ENCODE results near the gene GRIN3B. TPM values are rescaled to one million over a fixed set of nuclear protein-coding genes. Genes with fewer than 3 reads are reported as not detected.
"Not testable (repeated sequence)": the region's sequence is repeated elsewhere in the genome, so short reads cannot be mapped to it uniquely, and the experiment has no call there.

Gene GRIN3B
- total RNA-seq, 2 experiments from 2014 or later = not detected

GRCh38 chr19:1025080-1025479 is 24.9 kb downstream of the GRIN3B start:
- not testable (repeated sequence) for ATAC-seq; H3K27me3 Mint-ChIP-seq (ENCODE audit: low read depth); H3K9me3 Mint-ChIP-seq (ENCODE audit: insufficient read depth); H3K27ac Mint-ChIP-seq; DNase-seq; H3K4me3 Mint-ChIP-seq
- ChIA-PET CTCF (interaction anchor here (1.0 kb wide), 1 partner anchor 12 kb away, joined by 3 read pairs; no protein-coding TSS in a partner anchor), POLR2A (interaction anchor here (1.7 kb wide), 1 partner anchor 42 kb away, joined by 4 read pairs; the partner anchor contains the start of gene ARHGAP45)
- H3K4me1 Mint-ChIP-seq (ENCODE audit: low read depth) = peaks cover 24% of the 10 kb centered on the region
- peaks cover 23% of the 10 kb centered on the region for H3K36me3 Mint-ChIP-seq (ENCODE audit: low read depth)

GRCh38 chr19:1025960-1026782 is 26.0 kb downstream of the GRIN3B start, which contains the start of gene CNN2:
Gene CNN2 (plus strand): TSS chr19:1026608. CDS start chr19:1026662, 54 bp downstream.
- Mint-ChIP-seq H3K27ac (peak within 1 kb of the TSS; percentile 89), H3K36me3 (ENCODE audit: low read depth) (peaks cover 30% of the 10 kb centered on the region), H3K4me3 (peak within 1 kb of the TSS; percentile 98), H3K27me3 (ENCODE audit: low read depth) (no peaks in the 10 kb centered on the region), H3K9me3 (ENCODE audit: insufficient read depth) (no peaks in the 10 kb centered on the region), H3K4me1 (ENCODE audit: low read depth) (peaks cover 32% of the 10 kb centered on the region)
- ChIA-PET CTCF (interaction anchor here (1.0 to 2.1 kb wide), 4 partner anchors 11 to 218 kb away, joined by 3 to 8 read pairs (median 3); partner anchors contain the start of genes ABCA7 and ARHGAP45), POLR2A (interaction anchor here (0.6 to 3.9 kb wide), 9 partner anchors 9 to 243 kb away, joined by 3 to 33 read pairs (median 4); partner anchors contain the start of genes ABCA7, ARHGAP45 and CIRBP)
- peak; percentile 72 for ATAC-seq
- DNase-seq = peak; percentile 74

- H3K27ac Mint-ChIP-seq = peak overlapping the region; percentile 89
- ATAC-seq (peak; percentile 10), DNase-seq (peak; percentile 57)
- H3K9me3 Mint-ChIP-seq (ENCODE audit: insufficient read depth) = no peaks in the 10 kb centered on the region
- H3K4me1 Mint-ChIP-seq (ENCODE audit: low read depth) = peaks cover 25% of the 10 kb centered on the region
- CTCF ChIA-PET = interaction anchor here (0.9 to 2.1 kb wide), 10 partner anchors 10 to 217 kb away, joined by 3 to 8 read pairs (median 4); partner anchors contain the start of genes ABCA7 and ARHGAP45
- H3K4me3 Mint-ChIP-seq = peak overlapping the region; percentile 98
- H3K36me3 Mint-ChIP-seq (ENCODE audit: low read depth) = peaks cover 32% of the 10 kb centered on the region
- no peaks in the 10 kb centered on the region for H3K27me3 Mint-ChIP-seq (ENCODE audit: low read depth)
- POLR2A ChIA-PET = interaction anchor here (0.7 to 3.9 kb wide), 14 partner anchors 10 to 243 kb away, joined by 3 to 33 read pairs (median 4); partner anchors contain the start of genes ABCA7, ARHGAP45, CIRBP and WDR18
Measured at GRCh38 chr19:1026783-1027649, 26.8 kb downstream of the GRIN3B start.

DNA sequence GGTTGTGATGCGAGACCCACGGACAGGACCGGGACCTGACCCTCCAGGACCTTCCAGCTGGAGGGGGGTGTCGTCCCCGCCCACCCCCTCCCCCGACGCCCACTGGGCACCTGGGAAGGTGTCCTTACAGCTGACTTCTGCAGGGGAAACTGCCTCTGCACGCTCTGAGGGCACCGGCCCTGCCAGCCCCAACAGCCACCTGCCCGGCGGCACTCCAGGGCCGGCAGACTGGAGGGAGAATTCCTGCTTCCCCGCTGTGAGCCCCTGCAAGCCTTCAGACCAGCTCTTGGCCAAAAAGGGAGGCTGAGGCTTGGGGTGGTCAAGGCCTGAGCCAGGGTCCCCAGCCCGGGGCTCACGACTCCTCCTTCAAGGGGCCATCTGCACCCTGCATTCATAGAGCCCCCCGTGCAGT is 27.4 kb downstream of the GRIN3B start:
- H3K36me3 Mint-ChIP-seq (ENCODE audit: low read depth) = peaks cover 39% of the 10 kb centered on the region
- no peaks in the 10 kb centered on the region for H3K9me3 Mint-ChIP-seq (ENCODE audit: insufficient read depth)
- DNase-seq (peak; percentile 50), ATAC-seq (peak; percentile 24)
- peaks cover 28% of the 10 kb centered on the region for H3K4me1 Mint-ChIP-seq (ENCODE audit: low read depth)
- H3K27ac Mint-ChIP-seq = peak overlapping the region; percentile 90
- POLR2A ChIA-PET = interaction anchor here (0.5 to 3.9 kb wide), 15 partner anchors 9 to 242 kb away, joined by 3 to 33 read pairs (median 3); partner anchors contain the start of genes ARHGAP45, CIRBP and WDR18
- CTCF ChIA-PET = interaction anchor here (0.9 to 2.1 kb wide), 8 partner anchors 10 to 216 kb away, joined by 3 to 8 read pairs (median 4); partner anchors contain the start of gene ARHGAP45
- peak overlapping the region; percentile 98 for H3K4me3 Mint-ChIP-seq
- H3K27me3 Mint-ChIP-seq (ENCODE audit: low read depth) = no peaks in the 10 kb centered on the region

DNA sequence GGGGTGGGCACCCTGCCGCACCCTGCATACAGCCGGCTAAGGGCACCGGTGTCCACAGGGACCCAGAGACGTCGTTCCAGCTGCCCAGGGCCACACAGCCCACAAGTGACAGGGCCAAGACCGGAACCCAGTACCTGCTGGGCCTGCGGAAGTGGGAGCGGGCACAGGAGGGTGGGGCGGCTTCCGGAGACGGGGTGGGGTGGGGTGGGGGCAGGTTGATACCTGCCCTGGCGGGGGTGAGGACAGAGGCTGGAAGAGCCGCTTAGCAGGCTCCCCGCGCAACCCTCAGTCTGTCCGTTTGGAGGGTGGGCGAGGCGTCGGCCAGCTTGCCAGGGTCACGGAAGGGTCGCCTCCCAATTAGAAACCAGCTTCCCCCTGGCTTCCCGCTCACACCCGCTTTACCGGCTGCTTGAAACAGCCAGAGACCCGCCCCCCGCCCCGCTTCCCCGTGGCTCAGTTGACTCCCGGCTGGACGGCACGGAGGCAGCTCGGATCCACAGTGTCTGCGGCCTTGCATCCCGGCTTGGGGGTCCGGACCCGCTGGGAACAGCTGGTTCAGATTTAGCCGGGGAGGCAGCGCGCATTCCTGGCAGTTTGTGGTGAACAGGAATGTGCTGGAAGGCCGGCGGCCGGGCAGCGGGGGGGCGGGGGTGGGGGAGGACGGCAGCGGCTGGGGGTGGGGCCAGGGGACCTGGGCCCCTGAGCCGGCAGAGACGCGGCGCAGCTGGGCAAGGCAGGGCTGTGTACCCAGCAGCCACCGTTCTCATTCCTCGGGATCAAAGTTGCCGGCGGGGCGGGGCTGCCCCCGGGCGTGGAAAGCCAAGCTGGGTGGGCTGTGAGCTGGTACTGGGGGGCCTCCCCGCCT is 28.1 kb downstream of the GRIN3B start:
- H3K27ac Mint-ChIP-seq = peak overlapping the region; percentile 90
- DNase-seq (peak; percentile 80), ATAC-seq (peak; percentile 41)
- POLR2A ChIA-PET = interaction anchor here (0.5 to 3.9 kb wide), 13 partner anchors 9 to 241 kb away, joined by 3 to 33 read pairs (median 3); partner anchors contain the start of genes ARHGAP45, CIRBP and WDR18
- CTCF ChIA-PET = interaction anchor here (1.0 to 1.5 kb wide), 8 partner anchors 9 to 165 kb away, joined by 3 to 6 read pairs (median 4); partner anchors contain the start of gene ARHGAP45
- H3K9me3 Mint-ChIP-seq (ENCODE audit: insufficient read depth) = no peaks in the 10 kb centered on the region
- H3K4me3 Mint-ChIP-seq = peak overlapping the region; percentile 98
- H3K4me1 Mint-ChIP-seq (ENCODE audit: low read depth) = peaks cover 33% of the 10 kb centered on the region
- no peaks in the 10 kb centered on the region for H3K27me3 Mint-ChIP-seq (ENCODE audit: low read depth)
- H3K36me3 Mint-ChIP-seq (ENCODE audit: low read depth) = peaks cover 44% of the 10 kb centered on the region

DNA sequence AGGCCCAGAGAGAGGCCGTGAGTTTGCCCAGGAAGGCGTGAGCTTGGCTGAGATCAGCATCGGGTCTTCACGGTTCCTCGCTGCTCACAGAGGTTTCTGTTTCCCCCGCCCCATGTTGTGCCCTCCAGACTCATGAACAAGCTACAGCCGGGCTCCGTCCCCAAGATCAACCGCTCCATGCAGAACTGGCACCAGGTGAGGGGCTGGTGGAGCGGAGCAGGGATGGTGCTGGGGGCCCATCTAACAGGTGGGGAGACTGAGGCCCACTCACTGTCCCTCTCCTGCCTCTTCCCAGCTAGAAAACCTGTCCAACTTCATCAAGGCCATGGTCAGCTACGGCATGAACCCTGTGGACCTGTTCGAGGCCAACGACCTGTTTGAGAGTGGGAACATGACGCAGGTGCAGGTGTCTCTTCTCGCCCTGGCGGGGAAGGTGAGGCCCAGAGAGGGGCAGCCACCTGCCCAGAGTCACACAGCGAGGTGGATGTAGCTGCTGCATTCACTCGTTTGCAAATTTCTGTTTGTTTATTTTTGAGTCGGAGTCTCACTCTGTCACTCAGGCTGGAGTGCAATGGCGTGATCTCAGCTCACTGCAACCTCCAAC is 32.1 kb downstream of the GRIN3B start:
- Mint-ChIP-seq H3K4me1 (ENCODE audit: low read depth) (peaks cover 55% of the 10 kb centered on the region), H3K27me3 (ENCODE audit: low read depth) (no peaks in the 10 kb centered on the region), H3K36me3 (ENCODE audit: low read depth) (peaks cover 58% of the 10 kb centered on the region), H3K4me3 (no peak overlapping the region), H3K27ac (no peak overlapping the region), H3K9me3 (ENCODE audit: insufficient read depth) (no peaks in the 10 kb centered on the region)
- ATAC-seq = no peak
- no peak for DNase-seq
- ChIA-PET CTCF (interaction anchor here (0.8 to 1.1 kb wide), 2 partner anchors 32 to 234 kb away, joined by 3 to 5 read pairs; no protein-coding TSS in a partner anchor), POLR2A (interaction anchor here (1.2 kb wide), 2 partner anchors 11 to 54 kb away, joined by 3 to 7 read pairs; partner anchors contain the start of genes RNU6-2 and TMEM259)

DNA sequence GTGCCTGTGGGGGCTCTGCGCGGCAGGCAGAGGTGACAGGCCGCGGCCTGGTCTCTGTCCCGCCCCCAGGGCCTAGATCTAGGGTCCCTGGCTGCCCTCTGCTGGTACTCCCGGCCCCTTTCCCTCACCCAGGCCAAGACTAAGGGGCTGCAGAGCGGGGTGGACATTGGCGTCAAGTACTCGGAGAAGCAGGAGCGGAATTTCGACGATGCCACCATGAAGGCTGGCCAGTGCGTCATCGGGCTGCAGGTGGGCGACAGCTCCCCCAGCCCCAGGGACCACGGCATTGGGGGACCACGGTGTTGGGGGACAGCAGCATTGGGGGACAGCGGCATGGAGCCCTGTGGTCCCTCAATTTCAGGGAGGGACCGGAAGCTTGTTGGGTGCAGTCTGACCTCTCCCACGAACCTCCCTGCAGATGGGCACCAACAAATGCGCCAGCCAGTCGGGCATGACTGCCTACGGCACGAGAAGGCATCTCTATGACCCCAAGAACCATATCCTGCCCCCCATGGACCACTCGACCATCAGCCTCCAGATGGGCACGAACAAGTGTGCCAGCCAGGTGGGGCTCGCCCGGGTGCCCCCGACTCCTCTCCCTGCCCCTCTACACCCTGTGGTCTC is 35.9 kb downstream of the GRIN3B start:
- Mint-ChIP-seq H3K4me3 (no peak overlapping the region), H3K4me1 (ENCODE audit: low read depth) (peaks cover 66% of the 10 kb centered on the region), H3K36me3 (ENCODE audit: low read depth) (peaks cover 55% of the 10 kb centered on the region), H3K27ac (peak overlapping the region; percentile 72), H3K9me3 (ENCODE audit: insufficient read depth) (no peaks in the 10 kb centered on the region), H3K27me3 (ENCODE audit: low read depth) (no peaks in the 10 kb centered on the region)
- ChIA-PET CTCF (interaction anchor here (1.9 kb wide), 1 partner anchor 8 kb away, joined by 4 read pairs; no protein-coding TSS in a partner anchor), POLR2A (interaction anchor here (1.2 to 3.3 kb wide), 3 partner anchors 9 to 49 kb away, joined by 3 to 33 read pairs (median 9); partner anchors contain the start of genes CNN2 and RNU6-2)
- no peak for DNase-seq
- no peak for ATAC-seq

DNA sequence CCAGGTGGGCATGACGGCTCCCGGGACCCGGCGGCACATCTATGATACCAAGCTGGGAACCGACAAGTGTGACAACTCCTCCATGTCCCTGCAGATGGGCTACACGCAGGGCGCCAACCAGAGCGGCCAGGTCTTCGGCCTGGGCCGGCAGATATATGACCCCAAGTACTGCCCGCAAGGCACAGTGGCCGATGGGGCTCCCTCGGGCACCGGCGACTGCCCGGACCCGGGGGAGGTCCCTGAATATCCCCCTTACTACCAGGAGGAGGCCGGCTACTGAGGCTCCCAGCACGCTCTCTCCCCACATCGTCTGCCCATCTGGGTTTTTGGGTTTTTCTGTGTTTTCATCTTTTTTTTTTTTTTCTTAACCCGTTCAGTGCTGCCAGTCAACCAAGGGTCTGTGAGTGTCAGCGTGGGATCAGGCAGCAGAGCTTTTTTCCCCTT is 37.4 kb downstream of the GRIN3B start:
- CTCF ChIA-PET = interaction anchor here (1.1 to 1.9 kb wide), 3 partner anchors 9 to 174 kb away, joined by 4 to 5 read pairs (median 4); no protein-coding TSS in a partner anchor
- Mint-ChIP-seq H3K4me1 (ENCODE audit: low read depth) (peaks cover 70% of the 10 kb centered on the region), H3K9me3 (ENCODE audit: insufficient read depth) (no peaks in the 10 kb centered on the region), H3K27me3 (ENCODE audit: low read depth) (no peaks in the 10 kb centered on the region), H3K27ac (peak overlapping the region; percentile 84), H3K36me3 (ENCODE audit: low read depth) (peaks cover 47% of the 10 kb centered on the region), H3K4me3 (peak overlapping the region; percentile 96)
- ATAC-seq (no peak), DNase-seq (peak; percentile 55)
- POLR2A ChIA-PET = interaction anchor here (1.3 to 3.7 kb wide), 5 partner anchors 10 to 50 kb away, joined by 4 to 33 read pairs (median 9); partner anchors contain the start of genes ARHGAP45, CNN2 and RNU6-2

DNA sequence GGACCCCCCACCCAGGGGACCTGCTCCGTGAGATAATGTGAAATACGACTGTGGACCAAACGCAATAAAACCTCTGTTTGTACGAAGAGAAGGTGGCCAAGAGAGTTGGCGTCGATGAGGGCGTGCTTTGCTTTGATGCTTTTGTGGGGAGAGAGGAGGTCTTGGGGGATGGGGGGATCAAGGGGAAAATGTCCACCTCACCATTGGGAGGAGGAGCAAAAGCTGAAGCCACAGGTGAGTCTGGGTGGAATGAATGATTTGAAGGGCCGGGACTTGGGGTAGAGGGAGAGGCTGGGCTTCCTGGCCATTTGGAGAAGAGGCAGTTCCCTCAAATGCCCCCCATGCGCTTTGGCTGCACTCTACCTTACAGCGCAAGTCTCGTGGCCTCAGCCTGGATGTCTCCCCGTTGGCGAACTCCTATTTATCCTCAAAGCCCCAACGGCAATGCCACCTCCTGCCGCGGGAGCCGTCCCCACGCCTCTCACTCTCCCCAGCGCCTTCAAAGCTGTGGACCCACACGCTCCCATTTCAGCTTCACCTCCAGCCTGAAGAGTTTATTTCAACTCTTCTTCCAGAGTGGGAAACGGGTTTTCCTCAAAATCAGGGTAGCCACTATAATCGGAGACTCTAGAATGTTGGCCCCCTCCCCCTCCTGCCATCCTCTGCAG is 38.9 kb downstream of the GRIN3B start:
- POLR2A ChIA-PET = interaction anchor here (0.7 to 3.7 kb wide), 12 partner anchors 9 to 230 kb away, joined by 3 to 33 read pairs (median 4); partner anchors contain the start of genes ARHGAP45, CIRBP and CNN2
- no peak for DNase-seq
- H3K27me3 Mint-ChIP-seq (ENCODE audit: low read depth) = no peaks in the 10 kb centered on the region
- CTCF ChIA-PET = interaction anchor here (0.8 to 3.2 kb wide), 7 partner anchors 8 to 175 kb away, joined by 3 to 33 read pairs (median 4); partner anchors contain the start of genes ARHGAP45 and CNN2
- H3K4me3 Mint-ChIP-seq = peak overlapping the region; percentile 96
- no peak for ATAC-seq
- peaks cover 43% of the 10 kb centered on the region for H3K36me3 Mint-ChIP-seq (ENCODE audit: low read depth)
- no peaks in the 10 kb centered on the region for H3K9me3 Mint-ChIP-seq (ENCODE audit: insufficient read depth)
- peaks cover 64% of the 10 kb centered on the region for H3K4me1 Mint-ChIP-seq (ENCODE audit: low read depth)
- peak overlapping the region; percentile 84 for H3K27ac Mint-ChIP-seq

Measured in activated CD8-positive, alpha-beta T cell treated with anti-CD3 and anti-CD28 coated beads, Interleukin-2, amount 10 ng/mL, durations not matched to agents 7 days and 5 days (primary cell).